Sigmoid colon (tissue), 7 donors: ENCODE results near the gene PSAT1. TPM values are rescaled to one million over a fixed set of nuclear protein-coding genes. Genes with fewer than 3 reads are reported as not detected.

Source experiments
- polyA plus RNA-seq, 3 donors: library from polyadenylated mRNA; stranded (reverse); fragments of 200-250 nt; gene quantifications; one replicate each; pipeline ENCODE4 v1.2.3, GENCODE V29; 2013
- total RNA-seq, 4 donors: library from RNA; depleted of rRNA; stranded (reverse); fragments of >200 nt; gene quantifications; one replicate each; pipeline ENCODE4 v1.1.0, GENCODE V29; 2016
- donor health status: healthy with polysubstance abuse.
- donor health status: Bipolar disorder and iron deficiency.
- donor health status: healthy.

PSAT1 gene
- total and polyA plus RNA-seq, 7 donors = 1.2 to 34.4 (median 2.5) TPM

Other genes starting within 250 kb of the PSAT1 start
- gene CEP78, start 61.0 kb upstream of the PSAT1 start, total RNA-seq = 10 to 100 TPM in 3 of 4 donors, 1 to 10 TPM in 1; 8.9 to 14.0 (median 12.3) TPM
- gene CEP78, start 61.0 kb upstream of the PSAT1 start, polyA plus RNA-seq = 1 to 10 TPM; 2.4 to 9.0 (median 2.5) TPM